T-cell (primary cell): ENCODE data around the gene GCN1. TPM values are rescaled to one million over a fixed set of nuclear protein-coding genes. Genes with fewer than 3 reads are reported as not detected.
A peak's percentile ranks its signal among the peaks of the same experiment; 100 is the strongest.

Experiments used
- ATAC-seq, 4 experiments: fragments of 200-7000 bp in 3 of 4; fragments of 150-1000 bp in 1 of 4; cut with Tn5 transposase; replicated peaks in 1 of 4; 1 replicate in 3 of 4; 2 replicates in 1 of 4; pipeline ENCODE4 v1.10.0; 2021; ENCODE audit warnings: moderate library complexity in 3 of 4, mild to moderate bottlenecking in 2 of 4, moderate number of reproducible peaks in 1 of 4
- CTCF ChIA-PET, 2 donors: fragments of 300-600 bp; sonication (Branson Sonifier 250); formaldehyde crosslinking; loops; one replicate each; lab custom pipeline; 2022; ENCODE audit warnings: antibody characterized with exemption in 2 of 2; lab: Charles Lee
- POLR2A ChIA-PET, 2 donors: fragments of 300-600 bp; sonication (Branson Sonifier 250); formaldehyde crosslinking; loops; one replicate each; lab custom pipeline; 2022; ENCODE audit warnings: antibody characterized with exemption in 2 of 2; lab: Charles Lee
- DNase-seq, 35 experiments: peaks; one replicate each; pipeline versions ENCODE4 v3.0.0 to v3.0.0-alpha.2; 2013 to 2023
- H3K27ac ChIP-seq: one replicate; pipeline ENCODE4 v1.5.1; 2013; ENCODE audit warnings: low read length
- H3K27me3 ChIP-seq, 2 experiments: replicated peaks in 1 of 2; 1 replicate in 1 of 2; 2 replicates in 1 of 2; pipeline versions ENCODE4 v1.6.1 to v1.7.0; 2013; ENCODE audit warnings: low read length in 1 of 2, mixed read lengths in 1 of 2; ENCODE audit not compliant: control insufficient read depth in 2 of 2, insufficient read depth in 2 of 2; ENCODE audit errors: extremely low read depth in 1 of 2
- H3K36me3 ChIP-seq, 2 donors: 1 replicate in 1 of 2; 2 replicates in 1 of 2; pipeline versions ENCODE4 v1.6.1 to v1.7.0; 2013; ENCODE audit warnings: low read length in 1 of 2; ENCODE audit not compliant: control insufficient read depth in 2 of 2, insufficient read depth in 1 of 2; ENCODE audit errors: extremely low read depth in 1 of 2
- H3K4me1 ChIP-seq, 2 experiments: 1 replicate in 1 of 2; 2 replicates in 1 of 2; pipeline versions ENCODE4 v1.6.1 to v1.7.0; 2013; ENCODE audit warnings: low read length in 2 of 2, mixed read lengths in 1 of 2; ENCODE audit not compliant: insufficient read depth in 2 of 2, control insufficient read depth in 1 of 2; ENCODE audit errors: extremely low read depth in 1 of 2
- H3K4me3 ChIP-seq, 2 donors: 1 replicate in 1 of 2; 2 replicates in 1 of 2; pipeline versions ENCODE4 v1.5.1 to v1.7.0; 2013; ENCODE audit warnings: mild to moderate bottlenecking in 2 of 2, low read length in 1 of 2, moderate library complexity in 1 of 2; ENCODE audit not compliant: control insufficient read depth in 1 of 2; ENCODE audit errors: extremely low read depth in 1 of 2
- H3K9me3 ChIP-seq: 2 replicates; pipeline ENCODE4 v1.7.0; 2013
- H3K27ac Mint-ChIP-seq, 2 donors: one replicate each; pipeline ENCODE4 v1.8.0; 2020 to 2021; ENCODE audit warnings: mild to moderate bottlenecking in 2 of 2, mixed read lengths in 2 of 2
- H3K27me3 Mint-ChIP-seq, 2 donors: one replicate each; pipeline ENCODE4 v1.8.0; 2021 to 2022; ENCODE audit warnings: mixed read lengths in 2 of 2
- H3K36me3 Mint-ChIP-seq: one replicate; pipeline ENCODE4 v1.8.0; 2021; ENCODE audit warnings: mixed read lengths
- H3K4me1 Mint-ChIP-seq, 3 donors: one replicate each; pipeline ENCODE4 v1.8.0; 2020 to 2022; ENCODE audit warnings: mixed read lengths in 3 of 3, mild to moderate bottlenecking in 1 of 3
- H3K4me3 Mint-ChIP-seq, 3 donors: one replicate each; pipeline ENCODE4 v1.8.0; 2020 to 2022; ENCODE audit warnings: mild to moderate bottlenecking in 3 of 3, mixed read lengths in 3 of 3, moderate library complexity in 3 of 3
- H3K9me3 Mint-ChIP-seq, 3 donors: one replicate each; pipeline ENCODE4 v1.8.0; 2020 to 2022; ENCODE audit warnings: mixed read lengths in 3 of 3
- WGBS: methylation state at CpG from one replicate; pipeline ENCODE4 v1.1.5; 2013; ENCODE audit warnings: missing lambda C conversion rate; ENCODE audit not compliant: insufficient coverage; 5-methylcytosine and 5-hydroxymethylcytosine counted together
- total RNA-seq, 35 experiments: library from RNA in 6 of 35; stranded (reverse) in 6 of 35; fragments of 120-200 nt in 1 of 35; gene quantifications; one replicate each; pipeline versions ENCODE4 v1.2.1 to v1.2.4 and lab custom pipeline; 2013 to 2026

GCN1 gene
- total RNA-seq, 5 donors from 2014 or later (not counting 1 experiment from before 2014, with no cell fraction given) = 139 to 171 (median 161) TPM

GRCh38 chr12:120092551-120093335, 101.8 kb downstream of the GCN1 start:
- Mint-ChIP-seq H3K27me3 (no peaks in the 10 kb centered on the region), H3K27ac (no peak overlapping the region), H3K4me3 (no peak overlapping the region), H3K4me1 (peaks cover under 1 to 4% (median 4%) of the 10 kb centered on the region in 3 donors), H3K9me3 (no peaks in the 10 kb centered on the region), H3K36me3 (peaks cover 26% of the 10 kb centered on the region)
- Histone ChIP-seq H3K9me3 (no peaks in the 10 kb centered on the region), H3K27ac (no peak overlapping the region), H3K27me3 (no peaks in the 10 kb centered on the region), H3K36me3 (peaks cover 14 to 47% of the 10 kb centered on the region in 2 donors), H3K4me1 (peaks cover under 1 to 5% of the 10 kb centered on the region in 2 experiments), H3K4me3 (no peak overlapping the region)
- DNase-seq (no peak), ATAC-seq (peak in 2 of 4 experiments; percentile 9 to 25)
- POLR2A ChIA-PET = interaction anchor here in 1 of 2 donors (1.0 kb wide), 1 partner anchor 8 kb away, joined by 3 read pairs; no protein-coding TSS in a partner anchor
- CTCF ChIA-PET = no interaction called here
- 93% methylated on average over 21 of the region's 23 CpGs for WGBS

- H3K9me3 Mint-ChIP-seq = no peaks in the 10 kb centered on the region
- ChIA-PET CTCF (no interaction called here), POLR2A (interaction anchor here in 1 of 2 donors (0.8 kb wide), 1 partner anchor 84 kb away, joined by 3 read pairs; no protein-coding TSS in a partner anchor)
- H3K4me1 Mint-ChIP-seq = peaks cover 13 to 15% (median 13%) of the 10 kb centered on the region in 3 donors
- peaks cover 8 to 36% of the 10 kb centered on the region in 2 donors for H3K36me3 ChIP-seq
- WGBS = 96% methylated on average over 9 of the region's 12 CpGs
- peaks cover 26% of the 10 kb centered on the region for H3K36me3 Mint-ChIP-seq
- peaks cover 6 to 15% of the 10 kb centered on the region in 2 experiments for H3K4me1 ChIP-seq
- H3K4me3 Mint-ChIP-seq = no peak overlapping the region
- H3K4me3 ChIP-seq = no peak overlapping the region
- DNase-seq = no peak
- no peak overlapping the region for H3K27ac ChIP-seq
- H3K27me3 Mint-ChIP-seq = no peaks in the 10 kb centered on the region
- H3K9me3 ChIP-seq = no peaks in the 10 kb centered on the region
- no peak for ATAC-seq
- H3K27me3 ChIP-seq = no peaks in the 10 kb centered on the region
- peak overlapping the region; percentile 42 to 79 for H3K27ac Mint-ChIP-seq
These were observed 103.0 kb downstream of the GCN1 start for GRCh38 chr12:120091371-120092090.

- peaks cover 14 to 20% (median 17%) of the 10 kb centered on the region in 3 donors for H3K4me1 Mint-ChIP-seq
- ChIA-PET POLR2A (interaction anchor here in 1 of 2 donors (0.8 kb wide), 1 partner anchor 84 kb away, joined by 3 read pairs; no protein-coding TSS in a partner anchor), CTCF (no interaction called here)
- ATAC-seq (no peak), DNase-seq (no peak)
- H3K27ac Mint-ChIP-seq = no peak overlapping the region
- no peak overlapping the region for H3K4me3 Mint-ChIP-seq
- Histone ChIP-seq H3K27ac (no peak overlapping the region), H3K4me1 (peaks cover 6 to 15% of the 10 kb centered on the region in 2 experiments), H3K4me3 (no peak overlapping the region), H3K9me3 (no peaks in the 10 kb centered on the region), H3K27me3 (no peaks in the 10 kb centered on the region), H3K36me3 (peaks cover 8 to 29% of the 10 kb centered on the region in 2 donors)
- 96% methylated on average over 16 of the region's 19 CpGs for WGBS
- H3K27me3 Mint-ChIP-seq = no peaks in the 10 kb centered on the region
- no peaks in the 10 kb centered on the region for H3K9me3 Mint-ChIP-seq
- H3K36me3 Mint-ChIP-seq = peaks cover 23% of the 10 kb centered on the region
These were observed 103.8 kb downstream of the GCN1 start for GRCh38 chr12:120090626-120091295.

- Histone ChIP-seq H3K4me3 (no peak overlapping the region), H3K4me1 (peaks cover 6 to 15% of the 10 kb centered on the region in 2 experiments), H3K27ac (no peak overlapping the region), H3K36me3 (peaks cover 8 to 26% of the 10 kb centered on the region in 2 donors), H3K9me3 (no peaks in the 10 kb centered on the region), H3K27me3 (no peaks in the 10 kb centered on the region)
- H3K36me3 Mint-ChIP-seq = peaks cover 23% of the 10 kb centered on the region
- no peaks in the 10 kb centered on the region for H3K27me3 Mint-ChIP-seq
- 100% methylated on average over 2 of the region's 3 CpGs for WGBS
- H3K4me1 Mint-ChIP-seq = peaks cover 14 to 24% (median 17%) of the 10 kb centered on the region in 3 donors
- DNase-seq = no peak
- no peak for ATAC-seq
- no peaks in the 10 kb centered on the region for H3K9me3 Mint-ChIP-seq
- H3K27ac Mint-ChIP-seq = no peak overlapping the region
- POLR2A ChIA-PET = interaction anchor here in 1 of 2 donors (0.6 kb wide), 1 partner anchor 91 kb away, joined by 6 read pairs; no protein-coding TSS in a partner anchor
- CTCF ChIA-PET = no interaction called here
- no peak overlapping the region for H3K4me3 Mint-ChIP-seq
These were observed 104.3 kb downstream of the GCN1 start for GRCh38 chr12:120090206-120090605.

GRCh38 chr12:120089796-120090195, 104.7 kb downstream of the GCN1 start:
- ChIA-PET POLR2A (interaction anchor here in 1 of 2 donors (0.6 kb wide), 1 partner anchor 91 kb away, joined by 6 read pairs; no protein-coding TSS in a partner anchor), CTCF (no interaction called here)
- Mint-ChIP-seq H3K36me3 (peaks cover 24% of the 10 kb centered on the region), H3K9me3 (no peaks in the 10 kb centered on the region), H3K4me3 (no peak overlapping the region), H3K27ac (no peak overlapping the region), H3K4me1 (peaks cover 14 to 28% (median 17%) of the 10 kb centered on the region in 3 donors), H3K27me3 (no peaks in the 10 kb centered on the region)
- Histone ChIP-seq H3K9me3 (no peaks in the 10 kb centered on the region), H3K36me3 (peaks cover 8 to 27% of the 10 kb centered on the region in 2 donors), H3K4me1 (peaks cover 6 to 15% of the 10 kb centered on the region in 2 experiments), H3K27me3 (no peaks in the 10 kb centered on the region), H3K27ac (no peak overlapping the region), H3K4me3 (no peak overlapping the region)
- DNase-seq (no peak), ATAC-seq (no peak)
- WGBS = 100% methylated on average over 1 of the region's 2 CpGs

- no peaks in the 10 kb centered on the region for H3K9me3 ChIP-seq
- no peak for ATAC-seq
- H3K4me3 ChIP-seq = no peak overlapping the region
- Mint-ChIP-seq H3K9me3 (no peaks in the 10 kb centered on the region), H3K4me3 (no peak overlapping the region), H3K27ac (peak overlapping the region in 1 of 2 donors; percentile 39), H3K27me3 (no peaks in the 10 kb centered on the region), H3K4me1 (peaks cover 14 to 33% (median 17%) of the 10 kb centered on the region in 3 donors), H3K36me3 (peaks cover 29% of the 10 kb centered on the region)
- peaks cover 8 to 29% of the 10 kb centered on the region in 2 donors for H3K36me3 ChIP-seq
- 66% methylated on average over 6 of the region's 8 CpGs for WGBS
- H3K4me1 ChIP-seq = peaks cover 6 to 15% of the 10 kb centered on the region in 2 experiments
- POLR2A ChIA-PET = no interaction called here
- no peak for DNase-seq
- no peak overlapping the region for H3K27ac ChIP-seq
- CTCF ChIA-PET = no interaction called here
- H3K27me3 ChIP-seq = no peaks in the 10 kb centered on the region
These were observed 105.4 kb downstream of the GCN1 start for GRCh38 chr12:120089105-120089504.
